NCI-H526 (cell line): Measurements from ENCODE around the gene GPR135.
A peak's percentile ranks its signal among the peaks of the same experiment; 100 is the strongest.

ENCODE experiments used
- DNase-seq, 2 experiments: peaks; one replicate each; lab custom pipeline; 2025; lab: John Stamatoyannopoulos, UW

GPR135 gene

DNA sequence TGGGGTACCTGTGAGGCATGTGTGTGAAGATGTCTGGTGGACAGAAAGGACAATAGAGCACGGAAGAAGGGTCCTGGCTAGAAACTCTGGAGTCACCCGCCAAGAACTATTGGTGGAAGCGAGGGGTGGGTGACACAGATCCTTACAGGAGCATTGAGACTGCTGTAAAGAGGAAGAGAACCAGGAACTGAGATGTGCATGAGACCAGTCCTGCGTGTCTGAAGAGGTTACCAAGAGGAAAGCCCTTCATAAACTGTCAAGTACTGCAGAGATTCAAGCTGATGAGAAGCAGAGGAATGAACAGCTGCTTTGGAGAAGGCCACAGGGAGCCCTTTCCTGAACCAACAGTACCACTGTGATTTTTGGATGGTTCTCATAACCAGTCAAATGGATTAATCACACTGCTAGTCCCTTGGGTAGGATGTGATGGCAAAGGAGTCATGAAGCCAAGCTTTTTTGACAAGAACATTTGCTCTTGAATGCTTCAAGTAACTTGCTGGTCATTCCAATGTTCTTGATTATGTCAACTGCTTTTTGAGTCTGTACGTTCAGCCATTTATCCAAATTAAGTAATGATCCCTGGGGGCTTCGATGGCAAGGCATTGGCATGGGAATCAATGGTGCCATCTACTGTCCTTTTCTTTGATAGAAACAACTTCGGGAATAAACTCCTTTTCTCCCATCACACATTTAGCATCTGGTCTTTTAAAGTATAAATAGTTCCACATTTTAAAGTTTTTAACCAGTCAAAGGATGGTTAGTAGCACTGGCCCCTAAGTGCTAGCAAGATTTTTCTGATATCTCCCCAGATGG is 42.9 kb downstream of the GPR135 start:
- DNase-seq = peak in 1 of 2 experiments; percentile 61

DNA sequence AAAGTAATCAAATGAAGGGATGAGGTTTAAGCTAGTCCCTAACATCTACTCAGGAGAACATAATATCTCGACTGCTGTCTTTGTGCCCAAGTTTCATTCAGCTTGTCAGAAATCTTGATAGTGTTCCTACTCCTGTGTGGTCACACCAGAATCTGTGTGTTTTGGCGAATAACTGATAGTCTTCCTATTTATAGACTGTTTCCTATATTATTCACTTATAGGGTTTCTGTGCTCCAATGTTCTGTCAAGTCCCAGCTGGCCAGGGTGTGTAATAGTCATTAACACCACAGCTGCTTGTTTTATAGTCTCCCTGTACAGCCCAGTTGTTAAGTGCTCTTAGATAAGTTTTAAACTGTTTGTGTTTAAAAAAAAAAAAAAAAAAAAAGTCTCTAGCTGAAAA is 45.9 kb downstream of the GPR135 start:
- no peak for DNase-seq

DNA sequence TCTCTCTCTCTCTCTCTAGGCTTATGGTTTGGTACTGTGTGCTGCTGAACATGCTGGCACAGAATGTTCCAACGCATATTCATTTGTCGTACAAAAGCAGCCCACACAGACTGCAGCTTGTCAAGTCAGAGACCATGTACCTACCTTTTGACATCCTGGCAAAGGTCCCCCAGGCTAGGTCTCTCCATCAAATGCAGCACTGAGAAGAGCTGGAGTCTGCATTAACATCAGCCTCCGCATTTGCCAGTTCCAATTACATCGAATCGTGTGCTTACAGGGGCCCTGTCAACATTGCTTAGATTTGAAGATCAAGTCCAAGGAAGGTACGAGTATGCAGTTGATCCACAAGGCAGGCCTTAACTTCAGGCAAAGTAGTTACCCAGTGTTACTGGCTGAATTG is 47.9 kb downstream of the GPR135 start:
- DNase-seq = no peak

DNA sequence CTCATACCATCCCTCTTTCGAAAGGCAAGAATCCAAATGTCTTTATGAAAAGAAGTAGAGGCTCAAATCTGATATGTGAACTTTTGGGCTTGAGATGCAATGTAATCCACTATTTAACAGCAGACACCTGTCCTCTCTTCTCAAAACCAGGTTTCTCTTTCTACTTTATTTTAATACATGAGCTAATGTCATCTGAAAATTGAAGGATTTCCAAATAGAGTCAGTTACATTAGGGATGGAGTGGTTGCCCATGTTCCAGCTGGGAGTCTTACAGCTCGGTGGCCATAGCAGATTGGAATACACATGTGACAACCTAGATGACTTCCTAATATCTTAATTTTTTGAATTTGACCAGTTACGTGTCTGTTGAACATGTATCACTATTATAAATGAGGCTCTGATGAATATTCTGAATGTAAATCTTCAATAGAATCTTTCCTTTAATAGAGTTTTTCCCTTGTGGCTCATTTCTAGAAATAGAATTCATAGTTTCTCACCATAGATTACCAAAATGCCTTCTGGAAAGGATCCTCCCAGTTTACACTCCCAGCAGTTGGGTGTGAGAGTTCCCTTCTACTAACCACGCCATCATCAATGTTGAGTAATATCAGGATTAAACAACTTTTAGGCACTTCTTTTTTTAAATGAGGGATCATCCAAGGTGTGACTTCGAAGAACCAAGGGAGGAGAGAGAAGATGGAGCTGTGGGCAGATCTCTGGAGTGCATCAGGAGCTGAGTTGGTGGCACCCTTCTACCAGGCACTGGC is 49.2 kb downstream of the GPR135 start:
- DNase-seq = no peak
